ENCODE data around the gene PPM1F.
"Not testable (repeated sequence)": the region's sequence is repeated elsewhere in the genome, so short reads cannot be mapped to it uniquely, and the experiment has no call there.

Gene PPM1F

GRCh38 chr22:21917959-21918261, 34.7 kb downstream of the PPM1F start:
- no peak for DNase-seq

DNA sequence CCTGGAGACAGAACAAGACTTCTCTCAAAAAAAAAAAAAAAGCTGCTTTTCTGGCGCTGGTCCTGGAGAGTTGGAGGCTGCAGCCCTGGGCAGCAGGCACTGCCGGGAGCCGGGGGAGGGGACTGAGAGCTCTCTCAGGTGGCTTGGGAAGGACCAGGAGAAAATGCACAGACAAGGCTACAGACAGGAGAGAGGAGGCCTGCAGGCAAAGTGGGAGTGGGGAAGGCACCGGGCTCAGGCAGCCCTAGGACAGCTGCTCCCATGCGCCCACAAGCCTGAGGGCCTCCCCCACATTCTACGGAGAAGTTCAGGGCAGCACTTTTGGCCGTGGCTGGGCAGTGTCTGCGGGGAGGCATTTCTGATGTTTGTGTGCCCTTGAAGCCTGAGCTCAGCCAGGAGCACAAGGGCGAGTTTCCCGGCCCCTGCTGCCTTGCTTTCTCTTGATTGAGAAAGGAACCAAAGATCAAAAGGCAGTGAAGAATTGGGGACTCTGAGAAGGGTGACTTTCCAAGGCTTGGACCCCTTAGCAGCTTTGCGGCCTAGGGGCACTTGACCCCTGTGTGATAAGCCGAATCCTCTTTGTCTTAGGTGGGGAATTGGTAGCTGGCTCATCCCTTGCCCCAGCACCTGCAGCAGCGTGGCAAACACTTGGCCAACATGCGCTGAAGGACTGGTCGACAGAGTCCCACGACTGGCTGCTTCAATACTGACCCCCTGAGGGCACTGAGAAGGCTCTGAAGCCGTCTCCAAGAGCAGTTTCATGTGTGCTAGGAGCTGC, 35.3 kb downstream of the PPM1F start:
- DNase-seq: no peak

- no peak for DNase-seq
Observed at GRCh38 chr22:21916309-21916918, 36.2 kb downstream of the PPM1F start.

GRCh38 chr22:21915624-21916308, 36.9 kb downstream of the PPM1F start:
- DNase-seq: no peak

DNA sequence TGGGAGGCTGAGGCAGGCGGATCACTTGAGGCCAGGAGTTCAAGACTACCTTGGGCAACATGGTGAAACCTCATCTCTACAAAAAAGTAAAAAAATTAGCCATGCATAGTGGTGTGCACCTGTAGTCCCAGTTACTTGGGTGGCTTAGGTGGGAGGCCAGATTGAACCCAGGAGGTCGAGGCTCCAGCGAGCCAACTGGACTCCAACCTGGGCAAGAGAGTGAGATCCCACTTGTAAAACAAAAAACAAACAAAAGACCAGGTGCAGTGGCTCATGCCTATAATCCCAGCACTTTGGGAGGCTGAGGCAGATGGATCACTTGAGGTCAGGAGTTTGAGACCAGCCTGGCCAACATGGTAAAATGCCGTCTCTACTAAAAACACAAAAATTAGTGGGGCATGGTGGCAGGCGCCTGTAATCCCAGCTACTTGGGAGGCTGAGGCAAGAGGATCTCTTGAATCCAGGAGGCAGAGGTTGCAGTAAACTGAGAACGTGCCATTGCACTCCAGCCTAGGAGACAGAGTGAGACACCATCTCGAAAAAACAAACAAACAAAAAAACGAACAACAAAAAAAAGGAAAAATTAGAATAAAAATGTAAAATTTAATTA, 38.5 kb downstream of the PPM1F start:
- not testable (repeated sequence) for DNase-seq

GRCh38 chr22:21910367-21910766, 42.3 kb downstream of the PPM1F start:
- DNase-seq: not testable (repeated sequence)

- DNase-seq: no peak
Observed at GRCh38 chr22:21909871-21910270, 42.8 kb downstream of the PPM1F start.

DNA sequence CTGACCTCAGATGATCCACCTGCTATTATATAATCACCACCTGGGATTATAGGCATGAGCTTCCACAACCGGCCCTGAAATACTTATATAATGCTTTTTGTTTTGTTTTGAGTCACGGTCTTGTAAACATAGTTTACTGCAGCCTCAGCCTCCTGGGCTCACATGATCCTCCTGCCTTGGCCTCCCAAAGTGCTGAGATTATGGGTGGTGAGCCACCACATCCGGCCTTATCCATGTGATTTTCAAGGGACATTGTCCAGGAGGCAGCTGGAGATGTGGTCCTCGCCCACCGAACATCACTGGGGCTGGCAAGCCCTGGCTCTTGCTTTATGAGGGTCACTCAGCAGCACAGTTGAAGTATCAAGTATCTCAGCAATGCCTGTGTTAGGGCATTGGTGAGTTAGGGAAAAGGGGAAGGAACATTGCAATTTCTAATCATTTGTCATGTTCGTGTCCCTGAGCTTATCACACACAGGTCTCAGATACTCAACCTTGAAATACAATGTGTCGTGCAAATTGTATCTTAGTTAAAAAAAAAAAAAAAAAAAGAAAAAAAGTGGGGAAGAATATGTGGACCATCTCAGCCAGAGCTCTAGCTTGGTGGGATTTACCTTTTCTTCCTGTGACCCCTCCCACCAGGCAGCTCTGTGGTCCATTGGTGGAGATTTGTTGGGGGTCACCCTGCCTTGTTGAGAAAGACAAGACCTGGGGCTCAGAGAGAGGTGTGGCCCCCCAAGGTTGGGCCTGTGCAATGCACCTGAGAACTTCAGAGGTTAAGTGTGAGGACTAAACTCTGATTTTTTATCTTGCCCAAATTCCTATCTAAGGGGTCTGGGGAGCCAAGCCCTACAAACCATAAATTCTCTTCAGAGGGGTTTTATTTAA, 44.8 kb downstream of the PPM1F start:
- no peak for DNase-seq

- DNase-seq: not testable (repeated sequence)
Observed at GRCh38 chr22:21905234-21905633, 47.4 kb downstream of the PPM1F start.

DNA sequence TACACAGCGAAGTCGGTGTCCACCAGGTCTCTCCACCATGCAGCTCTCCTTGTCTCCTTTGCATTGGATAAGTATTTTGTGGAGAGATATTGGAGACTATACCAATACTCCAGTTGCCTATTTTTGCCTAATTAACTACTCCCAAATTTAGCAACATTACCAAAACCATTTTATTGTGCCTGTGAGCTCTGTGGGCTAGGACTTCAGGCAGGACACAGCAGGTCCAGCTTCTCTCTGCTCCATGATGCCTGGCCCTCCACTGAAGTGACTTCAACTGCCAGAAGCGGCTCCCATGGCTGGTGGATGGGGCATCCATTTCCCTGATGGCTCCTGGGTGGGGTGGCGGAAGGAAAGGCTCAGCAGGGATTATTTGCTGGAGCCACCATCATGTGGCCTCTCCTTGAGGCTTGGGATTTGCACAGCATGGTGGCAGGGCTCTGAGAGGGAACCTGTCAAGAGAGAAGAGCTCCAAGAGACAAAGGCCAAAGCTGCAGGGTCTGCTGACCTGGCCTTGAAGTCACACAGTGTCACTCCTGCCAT, 48.3 kb downstream of the PPM1F start:
- no peak for DNase-seq

GRCh38 chr22:21903283-21903682, 49.4 kb downstream of the PPM1F start:
- no peak for DNase-seq

DNA sequence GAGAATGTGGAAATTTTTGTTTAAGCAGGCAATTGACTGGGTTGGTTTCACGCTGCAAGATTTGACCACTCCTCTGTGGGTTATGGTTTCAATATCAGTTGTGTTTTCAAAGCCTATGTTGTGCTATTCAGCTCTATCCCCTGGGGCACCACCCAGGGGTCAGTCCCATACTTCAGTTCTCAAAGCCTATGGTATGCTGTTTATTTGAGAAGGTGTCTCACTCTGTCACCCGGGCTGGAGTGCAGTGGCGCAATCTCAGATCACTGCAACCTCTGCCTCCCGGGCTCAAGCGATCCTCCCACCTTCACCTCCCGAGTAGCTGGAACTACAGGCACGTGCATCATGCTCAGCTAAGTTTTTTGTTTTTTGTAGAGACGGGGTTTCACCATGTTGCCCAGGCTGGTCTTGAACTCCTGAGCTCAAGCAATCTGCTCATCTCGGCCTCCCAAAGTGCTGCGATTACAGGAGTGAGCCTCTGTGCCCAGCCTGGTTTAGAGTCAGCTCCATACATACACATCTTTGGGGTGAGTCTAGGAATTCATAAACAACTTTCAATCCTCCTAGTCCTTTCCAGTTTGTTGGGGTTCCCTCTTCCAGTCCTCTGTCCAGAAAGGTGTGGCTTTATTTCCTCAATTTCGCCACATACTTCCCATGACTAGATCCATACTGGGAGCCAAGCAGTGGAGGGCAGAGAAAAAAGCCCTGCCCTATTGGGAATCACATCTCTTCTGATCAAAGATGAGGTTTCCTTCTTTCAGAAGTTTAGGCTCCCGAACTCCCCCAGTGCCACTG, 50.2 kb downstream of the PPM1F start:
- DNase-seq: no peak

- no peak for DNase-seq
Observed at GRCh38 chr22:21898354-21898896, 54.2 kb downstream of the PPM1F start.

DNA sequence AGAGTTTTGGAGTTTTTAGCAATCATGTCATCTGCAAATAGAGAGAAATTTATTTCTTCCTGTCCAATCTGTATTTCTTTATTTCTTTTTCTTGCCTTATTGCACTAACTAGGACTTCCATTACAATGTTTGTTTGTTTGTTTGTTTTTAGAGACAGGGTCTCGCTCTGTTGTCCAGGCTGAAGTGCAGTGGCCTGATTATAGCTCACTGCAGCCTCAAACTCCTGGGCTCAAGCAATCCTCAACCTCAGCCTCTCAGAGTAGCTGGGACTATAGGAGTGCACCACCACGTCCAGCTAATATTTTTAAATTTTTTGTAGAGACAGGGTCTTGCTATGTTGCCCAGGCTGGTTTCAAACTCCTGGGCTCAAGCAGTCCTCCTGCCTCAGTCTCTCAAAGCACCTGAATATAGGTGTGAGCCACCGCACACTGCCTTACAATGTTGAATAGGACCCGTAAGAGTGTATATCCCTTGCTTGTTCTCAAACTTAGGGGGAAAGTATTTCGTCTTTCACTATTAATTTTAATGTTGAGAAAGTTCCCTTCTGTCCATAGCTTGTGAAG, 55.6 kb downstream of the PPM1F start:
- no peak for DNase-seq

DNA sequence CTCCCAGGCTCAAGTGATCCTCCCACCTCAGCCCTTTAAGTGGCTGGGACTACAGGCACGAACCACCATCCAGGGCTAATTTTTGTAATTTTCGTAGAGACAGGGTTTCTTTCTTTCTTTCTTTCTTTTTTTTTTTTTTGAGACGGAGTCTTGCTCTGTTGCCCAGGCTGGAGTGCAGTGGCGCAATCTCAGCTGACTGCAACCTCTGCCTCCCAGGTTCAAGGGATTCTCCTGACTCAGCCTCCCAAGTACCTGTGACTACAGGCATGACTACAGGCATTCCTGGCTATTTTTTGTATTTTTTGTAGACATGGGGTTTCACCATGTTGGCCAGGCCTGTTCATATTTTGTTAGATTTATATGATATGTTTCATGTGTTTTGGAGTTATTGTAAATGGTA, 56.4 kb downstream of the PPM1F start:
- DNase-seq: not testable (repeated sequence)

DNA sequence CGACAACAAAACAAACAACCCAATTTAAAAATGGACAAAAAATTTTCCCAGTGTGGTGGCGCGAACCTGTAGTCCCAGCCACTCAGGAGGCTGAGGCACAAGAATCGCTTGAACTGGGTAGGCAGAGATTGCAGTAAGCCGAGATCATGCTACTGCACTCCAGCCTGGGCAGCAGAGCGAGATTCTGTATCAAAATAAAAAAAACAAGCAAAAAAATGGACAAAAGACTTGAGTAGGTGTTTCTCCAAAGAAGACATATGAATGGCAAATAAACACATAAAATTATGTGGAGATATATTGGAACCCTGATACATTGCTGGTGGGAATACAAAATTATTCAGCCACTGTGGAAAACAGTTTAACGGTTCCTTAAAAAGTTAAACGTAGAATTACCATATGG, 57.8 kb downstream of the PPM1F start:
- no peak for DNase-seq

DNA sequence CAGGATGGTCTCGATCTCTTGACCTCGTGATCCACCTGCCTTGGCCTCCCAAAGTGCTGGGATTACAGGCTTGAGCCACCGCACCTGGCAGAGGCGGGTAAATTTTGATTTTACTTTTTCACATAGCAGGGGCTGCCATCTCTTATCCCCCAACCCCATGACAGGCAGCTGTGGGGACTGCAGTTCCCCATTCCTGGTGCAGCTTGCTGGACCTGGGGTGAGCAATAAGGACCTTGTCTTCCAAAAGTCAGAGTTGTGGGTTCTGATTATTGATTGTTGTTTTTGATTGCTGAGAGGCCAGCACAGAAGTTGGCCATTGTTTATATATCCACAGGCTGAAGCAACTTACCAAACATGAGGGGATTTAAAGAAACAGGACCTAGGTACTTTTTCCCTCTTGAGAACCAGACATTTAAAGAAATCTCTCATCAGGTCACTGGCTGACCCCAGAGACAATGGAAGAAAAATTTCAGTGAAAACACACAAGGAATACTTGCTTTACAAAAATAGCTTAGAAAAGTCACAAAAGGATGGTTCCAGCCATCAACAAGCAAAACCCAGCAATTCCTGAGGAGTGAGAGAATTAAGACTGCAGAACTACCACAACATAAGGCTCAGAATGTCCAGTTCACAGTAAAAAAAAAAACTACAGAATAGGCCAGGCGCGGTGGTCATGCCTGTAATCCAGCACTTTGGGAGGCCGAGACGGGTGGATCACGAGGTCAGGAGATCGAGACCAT, 63.2 kb downstream of the PPM1F start:
- no peak for DNase-seq

GRCh38 chr22:21887841-21888240, 64.8 kb downstream of the PPM1F start:
- no peak for DNase-seq

- not testable (repeated sequence) for DNase-seq
Observed at GRCh38 chr22:21883930-21884329, 68.7 kb downstream of the PPM1F start.

GRCh38 chr22:21882754-21883333, 69.8 kb downstream of the PPM1F start:
- DNase-seq: not testable (repeated sequence)

Data from stimulated activated CD4-positive, alpha-beta T cell treated with anti-CD3 and anti-CD28 coated beads, Interleukin-12 subunit alpha, Interleukin-12 subunit beta, amount 100 ng/mL, for 4 hours (primary cell).